ENCODE results near the gene RUFY1. TPM values are rescaled to one million over a fixed set of nuclear protein-coding genes. Genes with fewer than 3 reads are reported as not detected.

Gene RUFY1
- total and polyA plus RNA-seq, 2 of the 13 experiments (the other 11 are each of a cell fraction or from before 2014, with no cell fraction given), result 19.9 to 31.9 TPM

GRCh38 chr5:179613460-179614071 is 63.2 kb downstream of the RUFY1 start (continued):
- TF ChIP-seq KDM2A (CRISPR knock-in tag; IDR thresholded peaks at IDR 0.05; ENCODE audit: borderline replicate concordance, low read depth), result no peak
- TF ChIP-seq SYNCRIP (IDR thresholded peaks at IDR 0.05; ENCODE audit: insufficient read depth, low read depth, low read length), result no peak
- no peak for TF ChIP-seq ZNF788 (CRISPR knock-in tag; IDR thresholded peaks at IDR 0.05; ENCODE audit: borderline replicate concordance)
- TF ChIP-seq AGO2 (optimal IDR thresholded peaks at IDR 0.05; ENCODE audit: low read depth, low read length), result peak; percentile 68
- no peak for TF ChIP-seq ZNF510 (CRISPR knock-in tag; IDR thresholded peaks at IDR 0.05; ENCODE audit: low read depth)
- no peak for TF ChIP-seq JDP2 (CRISPR knock-in tag; IDR thresholded peaks at IDR 0.05; ENCODE audit: borderline replicate concordance)
- TF ChIP-seq NFYC (CRISPR knock-in tag; IDR thresholded peaks at IDR 0.05), result no peak
- TF ChIP-seq ZNF350 (CRISPR knock-in tag; IDR thresholded peaks at IDR 0.05; ENCODE audit: borderline replicate concordance, low read depth), result no peak
- TF ChIP-seq ZNF225 (CRISPR knock-in tag; IDR thresholded peaks at IDR 0.05), result no peak
- TF ChIP-seq PPARG (CRISPR knock-in tag; conservative IDR thresholded peaks at IDR 0.05), result no peak
- no peak for TF ChIP-seq GLI4 (CRISPR knock-in tag; IDR thresholded peaks at IDR 0.05; ENCODE audit: borderline replicate concordance)
- TF ChIP-seq ELF4 (CRISPR knock-in tag; IDR thresholded peaks at IDR 0.05; ENCODE audit: borderline replicate concordance), result no peak
- TF ChIP-seq ZNF274 (CRISPR knock-in tag; IDR thresholded peaks at IDR 0.05), result no peak
- TF ChIP-seq ZZZ3 (CRISPR knock-in tag; IDR thresholded peaks at IDR 0.05; ENCODE audit: borderline replicate concordance), result no peak
- no peak for TF ChIP-seq ZFP90 (CRISPR knock-in tag; IDR thresholded peaks at IDR 0.05; ENCODE audit: borderline replicate concordance)
